IPS-11a (cell line): ENCODE measurements around the gene IL22RA1.

Experiments
- H3K4me3 ChIP-seq: one replicate; pipeline ENCODE4 v1.5.1; 2013; ENCODE audit warnings: low read depth, low read length, control low read depth

The IL22RA1 gene

GRCh38 chr1:24098943-24099638 is 43.8 kb downstream of the IL22RA1 start:
- no peak overlapping the region for H3K4me3 ChIP-seq

DNA sequence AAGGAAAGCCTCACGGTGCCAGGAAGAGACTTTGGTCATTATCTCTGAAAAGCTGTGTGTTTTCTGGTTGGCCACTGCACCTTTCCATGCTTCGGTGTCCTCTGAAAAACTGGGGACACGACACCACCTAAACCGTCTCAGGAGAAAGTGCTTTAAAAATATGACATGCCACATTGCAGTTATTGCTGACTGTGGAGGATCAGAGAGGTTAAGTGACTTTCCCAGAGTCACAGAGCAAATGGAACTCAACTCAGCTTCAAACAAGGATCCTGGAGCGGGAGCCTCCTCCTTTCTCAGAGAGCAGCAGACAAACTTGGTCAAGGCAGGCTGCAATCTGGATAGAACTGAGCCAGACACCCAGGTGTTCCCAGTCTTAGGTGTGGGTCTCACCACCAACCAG is 44.8 kb downstream of the IL22RA1 start:
- H3K4me3 ChIP-seq = no peak overlapping the region

DNA sequence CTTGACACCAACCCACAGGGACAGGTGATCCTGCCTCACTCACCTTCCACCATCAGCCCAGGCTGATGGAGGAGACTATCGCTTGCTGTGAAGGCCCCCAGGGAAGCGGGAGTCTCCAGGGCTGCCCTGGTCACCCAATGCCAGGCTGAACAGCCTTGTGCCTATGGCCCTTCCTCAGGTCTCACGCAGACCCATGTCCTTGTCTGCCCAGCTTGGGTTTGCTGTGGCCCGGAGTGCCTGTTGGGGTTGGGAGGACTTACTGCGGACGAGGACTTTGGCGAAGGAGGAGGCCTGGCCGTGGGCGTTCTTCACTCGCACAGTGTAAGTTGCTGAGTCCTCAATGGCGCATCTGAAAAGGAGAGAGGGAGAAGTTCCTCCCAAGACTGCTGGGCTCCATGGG is 45.3 kb downstream of the IL22RA1 start:
- H3K4me3 ChIP-seq = no peak overlapping the region

GRCh38 chr1:24096739-24097103 is 46.2 kb downstream of the IL22RA1 start:
- no peak overlapping the region for H3K4me3 ChIP-seq

DNA sequence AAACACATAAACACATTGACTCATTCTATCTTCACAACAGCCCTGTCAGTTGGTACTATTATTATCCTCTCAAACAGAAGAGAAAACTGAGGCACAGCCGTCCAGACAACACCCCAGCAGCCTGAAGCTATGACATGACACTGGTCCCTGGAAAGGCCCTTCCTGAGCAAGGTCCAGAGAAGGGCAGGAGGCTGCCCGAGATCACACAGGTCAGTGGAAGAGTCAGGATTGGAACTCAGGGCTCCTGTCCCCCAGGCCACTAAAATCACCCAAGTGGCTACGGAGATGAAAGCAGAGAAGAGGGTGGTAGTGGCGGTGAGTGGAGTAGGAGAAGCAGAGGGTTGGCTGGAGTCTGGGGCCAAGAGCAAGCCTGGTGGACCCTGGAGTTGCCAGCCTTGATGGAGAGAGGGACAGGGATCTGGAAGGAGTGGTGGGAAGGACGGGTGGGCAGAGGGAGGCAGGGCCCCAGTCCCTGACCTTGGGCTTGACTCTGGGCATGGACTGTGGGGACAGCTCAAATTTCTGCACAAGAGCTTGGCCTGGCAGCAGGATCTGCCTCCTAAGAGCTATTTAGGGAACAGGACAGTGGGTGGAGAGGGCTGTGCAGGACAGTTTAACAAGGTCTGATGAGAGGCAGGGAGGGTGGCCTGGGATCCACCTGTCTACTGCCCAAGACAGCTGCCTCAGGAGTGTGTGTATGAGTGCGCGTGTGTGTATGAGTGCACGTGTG is 46.8 kb downstream of the IL22RA1 start:
- no peak overlapping the region for H3K4me3 ChIP-seq

GRCh38 chr1:24095140-24095859 is 47.6 kb downstream of the IL22RA1 start:
- H3K4me3 ChIP-seq = no peak overlapping the region

DNA sequence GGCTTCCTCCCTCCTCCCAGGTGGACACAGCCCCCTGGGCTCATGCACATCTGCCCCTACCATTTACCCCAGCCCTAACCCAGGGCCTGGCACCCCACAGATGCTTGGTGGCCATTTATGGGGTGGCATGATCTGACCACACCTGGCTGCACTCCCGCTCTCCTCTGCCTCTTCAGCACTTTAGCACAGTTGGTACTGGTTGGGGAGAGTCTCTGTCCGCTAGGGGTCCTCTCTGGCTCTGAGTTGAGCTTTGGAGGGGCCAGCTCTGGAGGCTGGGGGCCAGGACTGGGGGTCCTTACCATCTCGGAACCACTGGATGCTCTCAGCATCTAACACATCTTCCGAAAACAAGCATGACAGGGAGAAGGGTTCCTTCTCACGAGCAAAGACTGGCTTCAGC is 48.4 kb downstream of the IL22RA1 start:
- no peak overlapping the region for H3K4me3 ChIP-seq

DNA sequence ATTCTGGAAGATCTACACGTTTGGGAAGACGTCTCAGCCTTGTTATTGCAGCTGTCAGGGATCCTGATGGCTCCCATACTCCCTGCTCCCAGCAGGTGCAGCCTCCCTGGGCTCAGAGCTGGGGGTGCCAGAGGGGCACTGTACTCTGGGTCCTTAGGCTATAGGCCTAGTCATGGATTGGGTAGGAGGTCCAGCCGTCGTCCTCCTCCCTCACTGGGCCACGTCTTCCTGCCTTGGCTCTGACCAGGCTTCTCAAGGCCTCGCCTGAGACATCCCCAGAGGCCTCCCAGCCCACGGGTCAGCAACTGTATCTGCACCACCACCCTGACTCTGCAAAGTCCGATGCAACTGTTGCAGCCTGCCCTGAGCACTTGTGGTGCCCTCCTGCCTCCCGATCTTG is 49.2 kb downstream of the IL22RA1 start:
- no peak overlapping the region for H3K4me3 ChIP-seq

- H3K4me3 ChIP-seq = no peak overlapping the region
Observed at GRCh38 chr1:24092979-24093378, 50.0 kb downstream of the IL22RA1 start.

DNA sequence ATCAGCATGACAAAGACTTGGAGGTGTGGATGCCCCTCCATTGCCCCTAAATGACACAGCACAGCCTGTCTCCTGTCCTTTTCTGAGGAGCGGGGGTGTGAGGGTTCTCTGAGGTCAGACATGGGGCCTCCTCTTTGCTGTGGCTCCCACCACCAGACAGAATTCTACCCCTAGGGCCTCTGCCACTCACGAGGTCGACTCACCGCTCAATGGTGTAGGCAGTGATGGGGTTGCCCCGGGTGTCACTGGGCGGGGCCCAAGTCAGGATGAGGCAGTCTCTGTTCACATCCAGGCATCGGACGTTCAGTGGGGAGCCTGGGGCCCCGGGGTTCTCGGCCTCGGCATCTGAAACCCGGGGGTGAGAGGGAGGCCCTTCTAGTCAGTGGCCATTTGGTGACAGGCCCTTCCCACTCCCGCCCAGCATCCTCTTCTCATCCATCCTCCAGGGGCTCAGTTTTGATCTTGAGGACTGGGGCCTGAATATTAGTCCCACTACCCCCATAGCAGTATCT is 50.9 kb downstream of the IL22RA1 start:
- no peak overlapping the region for H3K4me3 ChIP-seq

GRCh38 chr1:24090736-24091135 is 52.2 kb downstream of the IL22RA1 start:
- H3K4me3 ChIP-seq = no peak overlapping the region

DNA sequence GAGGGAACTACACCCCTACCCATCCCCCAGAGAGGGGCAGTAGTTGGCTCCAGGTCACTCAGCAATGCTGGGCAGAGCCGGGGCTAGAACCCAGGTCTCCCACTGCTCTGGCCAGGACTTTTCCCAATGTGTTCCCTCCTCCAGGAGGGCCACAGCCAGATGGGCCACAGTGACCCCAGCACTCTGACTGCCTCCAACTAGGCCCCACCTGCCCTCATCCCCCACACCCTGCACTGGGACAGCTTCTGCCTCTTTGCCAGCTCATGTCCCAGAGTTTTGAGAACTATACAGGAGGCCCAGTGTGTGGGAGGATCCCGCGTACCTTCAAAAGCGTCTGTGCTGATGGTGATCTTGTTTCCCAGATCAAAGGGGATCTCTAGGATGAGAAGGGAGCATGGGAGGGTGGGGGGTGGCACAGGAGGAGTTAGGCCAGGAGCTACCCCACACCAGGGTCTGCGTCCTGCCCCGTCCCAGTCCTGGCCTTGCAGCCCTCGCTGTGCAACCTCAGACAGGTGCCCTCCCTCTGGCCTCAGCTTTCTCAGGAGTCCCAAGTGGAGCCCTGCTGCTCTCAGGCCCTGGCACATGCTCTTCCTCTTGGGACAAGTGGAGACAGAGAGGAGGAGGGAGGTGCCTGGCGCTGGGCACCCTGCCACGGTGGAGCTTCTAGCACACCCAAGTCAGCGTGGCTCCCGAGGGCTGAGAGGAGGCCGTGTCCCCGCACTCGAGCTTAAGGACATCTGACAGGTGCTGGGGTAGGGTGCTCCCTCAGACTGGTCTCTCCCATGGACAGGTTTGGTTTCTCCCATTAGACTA is 53.0 kb downstream of the IL22RA1 start:
- no peak overlapping the region for H3K4me3 ChIP-seq

DNA sequence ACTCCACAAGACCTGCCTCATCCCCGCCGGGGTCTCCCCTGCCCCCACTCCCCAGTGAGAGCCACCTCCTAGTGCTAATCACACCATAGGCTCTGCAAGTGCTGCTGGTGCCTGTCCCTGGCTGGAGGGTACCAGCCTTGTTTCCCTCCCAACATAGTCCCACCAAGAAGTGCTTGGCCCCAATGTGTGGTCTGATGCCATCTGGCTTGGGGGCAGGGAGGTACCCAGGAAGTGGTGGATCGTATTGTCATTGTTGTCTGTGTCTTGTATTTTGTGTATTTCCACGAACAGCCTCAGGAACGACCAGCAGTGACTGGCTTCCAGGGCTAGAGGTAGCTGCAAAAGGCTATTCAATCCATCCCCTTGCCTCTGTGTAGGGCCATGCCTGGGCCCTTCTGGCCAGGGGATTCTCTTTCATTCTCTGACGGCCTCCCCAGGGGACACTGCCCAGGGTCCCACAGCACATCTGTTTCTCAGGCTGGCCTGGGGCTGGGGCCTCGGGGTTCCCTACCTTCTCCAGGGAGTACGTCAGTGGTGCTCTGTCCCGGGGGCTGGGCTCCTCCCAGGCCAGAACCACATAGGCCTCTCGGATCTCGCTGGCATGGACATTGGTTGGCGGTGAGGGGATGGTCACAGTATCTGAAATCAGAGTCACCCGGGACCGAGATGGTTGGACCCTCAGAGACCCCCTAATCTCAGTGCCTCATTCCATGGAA is 53.8 kb downstream of the IL22RA1 start:
- H3K4me3 ChIP-seq = no peak overlapping the region

DNA sequence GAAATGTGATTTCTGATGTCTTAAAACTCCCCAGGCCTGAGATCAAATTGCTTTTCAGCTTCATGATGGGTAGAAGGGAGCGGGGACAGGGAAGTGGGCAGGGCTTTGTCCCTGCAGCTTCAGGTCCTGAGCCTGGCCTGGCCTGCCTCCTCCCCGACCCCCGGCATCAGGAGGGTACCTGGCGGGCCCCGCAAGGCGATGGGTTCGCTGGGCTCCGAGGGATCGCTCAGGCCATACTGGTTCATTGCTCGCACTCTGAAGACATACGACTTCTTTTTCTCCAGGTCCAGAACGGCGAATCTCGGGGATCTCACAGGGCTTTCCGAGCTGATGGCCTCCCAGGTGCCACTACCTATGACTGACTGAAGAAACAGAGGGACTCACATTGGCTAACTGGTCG is 56.5 kb downstream of the IL22RA1 start:
- H3K4me3 ChIP-seq = no peak overlapping the region

DNA sequence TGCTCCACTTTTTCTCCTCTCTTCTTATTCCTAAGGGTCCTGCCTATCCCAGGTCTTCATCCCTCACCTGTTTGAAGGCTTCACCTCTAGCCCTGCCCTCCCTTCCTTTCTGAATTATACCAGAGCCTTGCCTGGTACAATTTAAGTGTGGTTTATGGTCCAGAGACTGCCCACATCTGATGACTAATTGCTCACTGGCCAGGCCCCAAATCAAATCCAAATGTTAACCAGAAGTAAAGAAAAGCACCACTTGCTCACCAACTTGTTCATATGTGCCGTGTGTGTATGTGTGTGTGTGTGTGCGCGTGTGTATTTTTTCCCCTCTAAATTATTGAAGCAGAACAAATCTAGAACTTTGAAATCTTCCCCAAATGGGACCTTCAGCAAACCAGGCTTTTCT is 57.4 kb downstream of the IL22RA1 start:
- H3K4me3 ChIP-seq = no peak overlapping the region

GRCh38 chr1:24085007-24085406 is 57.9 kb downstream of the IL22RA1 start:
- H3K4me3 ChIP-seq = no peak overlapping the region

DNA sequence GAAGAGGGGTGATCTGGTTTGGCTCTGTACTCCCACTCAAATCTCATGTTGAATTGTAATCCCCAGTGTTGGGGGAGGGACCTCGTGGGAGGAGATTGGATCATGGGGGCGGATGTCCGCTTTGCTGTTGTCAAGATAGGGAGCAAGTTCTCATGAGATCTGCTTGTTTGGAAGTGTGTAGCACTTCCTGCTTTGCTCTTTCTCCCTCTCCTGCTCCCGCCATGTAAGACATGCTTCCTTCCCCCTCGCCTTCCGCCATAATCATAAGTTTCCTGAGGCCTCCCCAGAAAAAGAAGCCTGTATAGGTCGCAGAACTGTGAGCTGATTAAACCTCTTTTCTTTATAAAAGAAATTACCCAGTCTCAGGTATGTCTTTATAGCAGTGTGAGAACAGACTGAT is 58.9 kb downstream of the IL22RA1 start:
- H3K4me3 ChIP-seq = no peak overlapping the region

DNA sequence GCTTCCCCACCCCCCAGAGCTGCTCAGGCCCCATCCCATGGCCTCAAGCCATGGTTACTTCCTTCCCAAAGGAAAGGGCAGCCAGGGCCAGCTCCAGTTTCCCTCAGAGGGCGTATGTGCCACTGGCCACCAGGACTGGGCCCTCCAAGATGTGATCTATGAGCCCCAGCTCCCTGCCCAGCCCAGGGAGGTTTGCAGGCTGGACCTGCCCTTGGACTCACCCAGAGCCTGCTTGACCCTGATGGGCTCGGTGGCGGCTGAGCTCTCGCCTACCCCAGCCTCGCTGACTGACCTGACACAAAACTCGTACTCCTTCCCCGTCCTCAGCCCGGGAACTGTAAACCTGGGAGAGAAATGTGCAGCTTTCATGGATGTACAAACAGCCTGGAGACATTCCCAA is 60.6 kb downstream of the IL22RA1 start:
- no peak overlapping the region for H3K4me3 ChIP-seq

- no peak overlapping the region for H3K4me3 ChIP-seq
Observed at GRCh38 chr1:24081190-24081589, 61.8 kb downstream of the IL22RA1 start.

DNA sequence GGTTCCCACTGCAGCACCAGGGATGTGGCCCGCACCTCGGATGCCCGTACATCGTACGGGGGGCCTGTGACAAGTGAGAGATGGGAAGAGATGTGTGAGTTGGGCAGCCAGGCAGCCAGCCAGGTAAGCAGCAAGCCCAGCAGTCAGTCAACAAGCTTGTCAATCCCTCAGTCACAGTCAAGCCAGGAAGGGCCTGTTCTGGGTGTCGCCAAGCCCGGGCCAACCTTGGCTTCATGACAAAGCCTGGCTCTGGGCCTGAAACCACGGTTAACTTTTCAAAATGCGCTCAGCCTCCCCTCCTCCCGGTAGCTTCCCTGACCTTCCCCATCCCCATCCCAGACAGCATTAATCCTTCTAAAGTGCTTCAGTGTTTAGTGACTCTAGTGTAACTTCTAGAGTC is 62.8 kb downstream of the IL22RA1 start:
- H3K4me3 ChIP-seq = no peak overlapping the region
